Activated CD4-positive, alpha-beta T cell treated with anti-CD3 and anti-CD28 coated beads, Interleukin-2, amount 50 U/mL, for 1 hour (primary cell): ENCODE data around the gene RABGGTA.
A peak's percentile ranks its signal among the peaks of the same experiment; 100 is the strongest.

Experiments
- DNase-seq: peaks from one replicate; pipeline ENCODE4 v3.0.0-alpha.2; 2020

Gene RABGGTA

DNA sequence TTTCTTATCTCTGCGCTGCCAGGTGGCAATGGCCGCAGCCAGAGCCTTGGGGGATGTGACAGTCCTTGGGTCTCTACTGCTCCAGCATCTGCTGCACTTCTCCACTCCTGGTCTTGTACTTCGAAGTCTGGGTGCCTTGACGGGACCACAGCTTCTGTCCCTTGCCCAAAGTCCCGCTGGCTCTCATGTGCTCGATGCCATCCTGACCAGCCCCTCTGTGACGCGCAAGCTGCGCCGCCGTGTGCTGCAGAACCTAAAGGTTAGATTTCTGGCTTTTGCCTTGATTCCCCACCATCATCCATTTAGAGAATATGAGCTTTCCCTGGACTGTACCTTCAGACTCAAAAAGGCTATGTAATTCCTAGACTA, 32.6 kb upstream of the RABGGTA start:
- no peak for DNase-seq

DNA sequence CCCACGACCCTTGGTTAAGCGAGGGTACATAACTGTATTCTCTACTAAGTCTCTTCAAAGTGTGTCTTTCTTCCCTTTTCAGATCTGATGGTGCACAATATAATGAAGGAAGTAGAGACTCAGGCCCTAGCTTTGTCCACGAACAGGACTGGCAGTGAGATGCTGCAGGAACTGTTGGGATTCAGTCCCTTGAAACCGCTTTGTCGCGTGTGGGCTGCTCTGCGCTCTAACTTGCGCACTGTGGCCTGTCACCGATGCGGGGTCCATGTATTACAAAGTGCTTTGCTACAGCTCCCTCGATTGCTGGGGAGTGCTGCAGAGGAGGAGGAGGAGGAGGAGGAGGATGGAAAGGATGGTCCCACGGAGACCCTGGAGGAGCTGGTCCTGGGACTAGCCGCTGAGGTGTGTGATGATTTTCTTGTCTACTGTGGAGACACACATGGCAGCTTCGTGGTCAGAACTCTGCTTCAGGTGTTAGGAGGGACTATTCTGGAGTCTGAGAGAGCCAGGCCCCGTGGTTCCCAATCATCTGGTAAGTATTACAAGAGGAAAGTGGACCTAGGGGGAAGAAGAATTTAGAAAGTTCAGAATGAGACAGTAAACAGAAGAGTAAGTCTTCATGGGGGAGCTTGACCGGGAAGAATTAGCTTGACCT, 29.1 kb upstream of the RABGGTA start:
- DNase-seq: no peak

DNA sequence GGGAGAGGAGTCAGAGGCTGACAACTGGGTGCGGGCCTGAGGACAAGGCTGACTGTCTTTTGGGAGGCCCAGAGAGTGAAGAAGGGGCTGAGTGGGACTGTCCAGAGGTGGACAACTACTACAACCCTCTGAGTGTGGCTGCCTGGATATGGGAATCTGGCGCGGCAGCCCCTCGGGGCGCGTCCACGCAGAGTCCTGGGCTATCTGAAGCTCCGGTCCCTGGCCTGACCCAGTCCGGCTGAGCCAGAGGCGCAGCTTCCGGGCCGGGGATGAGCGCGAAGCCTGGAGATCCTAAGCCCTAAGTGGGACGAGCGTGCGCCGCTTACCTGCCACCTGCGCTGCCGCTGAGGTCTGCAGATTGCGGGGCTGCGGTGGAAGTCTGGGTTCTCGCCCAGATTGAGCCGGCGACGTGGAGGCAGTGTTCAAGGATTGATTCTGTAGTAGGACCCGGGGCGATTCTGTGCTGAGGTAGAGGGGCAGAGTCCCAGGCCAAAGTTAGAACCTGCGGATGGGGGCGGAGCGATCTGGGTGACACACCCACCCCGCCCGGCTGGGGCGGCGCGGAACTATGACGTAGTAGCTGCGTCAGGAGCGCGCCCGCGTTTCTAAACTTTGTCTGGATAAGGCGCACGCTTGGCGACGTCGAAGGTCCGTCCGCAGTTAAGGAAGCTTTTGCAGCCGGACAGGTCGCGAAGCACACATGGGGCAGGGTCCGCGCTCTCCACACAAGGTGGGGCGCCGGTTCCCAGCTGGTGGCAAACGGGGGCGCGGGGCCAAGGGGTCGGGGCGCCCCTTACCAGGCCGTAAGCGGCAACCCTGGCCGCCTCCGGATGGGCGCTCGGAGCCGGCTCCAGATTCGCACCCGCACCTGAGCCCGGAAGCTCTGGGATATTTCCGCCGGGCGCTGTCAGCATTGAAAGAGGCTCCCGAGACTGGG, 28.1 kb upstream of the RABGGTA start, which contains the start of the genes DHRS1 and NOP9:
Gene DHRS1 (minus strand): TSS at position 526 of the 937 bp plus-strand sequence. CDS start 674 bp downstream, outside the sequence.
Gene NOP9 (plus strand): TSS at position 596 of the 937 bp plus-strand sequence. CDS start 105 bp downstream, at position 701.
- DNase-seq: peak; percentile 94

DNA sequence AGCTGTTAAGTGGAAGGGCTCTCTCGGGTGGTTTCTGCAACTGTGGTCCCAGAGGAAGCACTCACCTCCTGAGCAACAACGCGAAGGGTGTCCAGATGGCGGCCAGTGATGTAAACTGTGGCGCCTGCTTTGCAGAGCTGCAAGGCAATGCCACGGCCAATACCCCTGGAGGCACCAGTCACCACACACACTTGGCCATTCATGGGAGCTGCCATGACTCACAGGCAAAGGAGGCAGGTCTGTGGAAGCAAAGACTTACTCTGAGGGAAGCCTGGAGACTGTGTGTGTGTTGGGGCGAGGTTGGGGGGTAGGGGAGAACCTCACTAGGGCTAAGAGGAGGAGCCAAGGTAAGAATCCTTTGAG, 27.5 kb upstream of the RABGGTA start:
- DNase-seq: no peak

DNA sequence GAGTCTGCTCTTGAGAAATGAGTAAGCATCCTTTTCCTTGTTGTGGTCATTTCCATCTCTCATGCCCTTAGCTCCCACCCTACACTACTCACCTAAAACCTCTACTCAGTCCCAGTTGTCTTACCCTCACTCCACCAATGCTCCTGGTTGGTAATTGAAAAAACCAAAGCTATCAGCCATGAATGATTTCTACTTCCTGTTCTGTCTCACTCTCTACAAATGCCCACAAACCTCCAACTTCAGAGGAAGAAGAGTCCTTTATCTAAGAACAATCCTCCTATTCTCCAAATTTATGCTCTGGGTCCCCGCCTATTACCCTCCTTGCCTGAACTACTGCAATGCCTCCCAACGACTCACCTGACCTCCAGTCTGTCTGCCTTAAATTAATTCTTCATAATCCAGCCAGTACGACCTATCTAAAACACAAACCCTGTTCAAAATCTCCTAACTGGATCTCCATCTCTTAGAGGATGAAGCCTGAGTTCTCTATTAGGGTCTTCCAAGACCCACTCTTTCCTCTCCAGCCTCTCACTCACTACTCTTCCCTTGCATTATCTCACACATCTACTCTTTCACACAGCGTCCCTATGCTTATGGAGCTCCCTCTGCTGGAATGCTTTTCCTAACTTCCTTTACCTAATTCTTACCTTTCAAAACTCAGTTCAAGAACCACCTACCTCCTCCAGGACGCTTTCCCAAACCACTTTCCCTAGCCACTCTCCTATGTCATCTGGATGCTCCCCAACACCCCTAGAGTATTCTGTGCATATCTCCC, 26.0 kb upstream of the RABGGTA start:
- no peak for DNase-seq

DNA sequence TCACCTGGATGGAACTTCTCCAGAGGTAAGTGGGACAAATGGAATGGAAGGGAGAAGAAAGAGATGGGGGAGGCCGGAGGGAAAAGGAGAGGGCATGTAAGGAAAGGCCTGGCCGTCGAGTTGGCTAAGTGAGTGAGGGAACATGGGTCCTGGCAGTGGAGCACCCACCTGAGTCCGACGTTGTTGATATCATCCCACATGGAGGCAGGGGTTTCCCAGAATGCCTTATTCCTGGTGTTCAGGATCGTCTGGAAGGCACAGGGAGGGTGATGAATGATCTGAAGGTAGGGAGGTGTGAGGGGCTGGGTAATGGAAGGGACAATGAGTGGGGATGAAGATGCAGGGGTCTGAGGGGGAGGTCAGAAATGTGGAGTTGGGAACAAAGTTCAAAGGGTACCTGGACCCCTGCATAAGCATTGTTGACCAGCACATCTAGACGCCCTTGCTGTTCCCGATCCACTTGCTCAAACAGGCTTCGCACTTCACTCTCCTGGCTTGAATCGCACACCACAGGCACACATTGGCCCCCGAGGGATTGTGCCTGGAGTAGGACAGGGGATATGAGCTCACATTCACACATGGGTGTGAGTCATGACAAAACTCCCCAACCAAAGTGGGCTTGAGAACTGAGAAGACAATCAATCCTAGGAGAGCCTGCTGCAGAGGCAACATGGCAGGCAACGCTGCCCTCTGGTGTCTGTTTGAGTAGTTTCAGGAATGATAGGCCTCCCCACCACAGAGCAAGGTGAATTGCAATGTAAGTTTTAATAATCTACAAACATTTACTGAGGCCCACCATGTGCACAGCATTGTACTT, 25.2 kb upstream of the RABGGTA start:
- DNase-seq: peak; percentile 69

DNA sequence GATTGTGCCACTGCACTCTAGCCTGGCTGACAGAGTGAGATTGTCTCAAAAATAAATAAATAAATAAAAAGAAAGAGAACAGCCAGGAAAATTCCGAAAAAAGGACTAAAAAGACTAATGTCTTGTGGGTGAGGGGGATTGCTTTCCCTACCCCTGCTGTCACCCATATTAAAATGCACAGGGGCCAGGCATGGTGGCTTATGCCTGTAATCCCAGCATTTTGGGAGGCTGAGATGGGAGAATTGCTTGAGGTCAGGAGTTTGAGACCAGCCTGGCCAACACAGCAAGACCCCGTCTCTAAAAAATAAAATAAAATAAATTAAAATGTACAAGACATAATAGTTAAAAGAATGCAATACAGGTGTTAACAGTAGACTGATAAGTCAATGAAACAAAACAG, 22.1 kb upstream of the RABGGTA start:
- no peak for DNase-seq

DNA sequence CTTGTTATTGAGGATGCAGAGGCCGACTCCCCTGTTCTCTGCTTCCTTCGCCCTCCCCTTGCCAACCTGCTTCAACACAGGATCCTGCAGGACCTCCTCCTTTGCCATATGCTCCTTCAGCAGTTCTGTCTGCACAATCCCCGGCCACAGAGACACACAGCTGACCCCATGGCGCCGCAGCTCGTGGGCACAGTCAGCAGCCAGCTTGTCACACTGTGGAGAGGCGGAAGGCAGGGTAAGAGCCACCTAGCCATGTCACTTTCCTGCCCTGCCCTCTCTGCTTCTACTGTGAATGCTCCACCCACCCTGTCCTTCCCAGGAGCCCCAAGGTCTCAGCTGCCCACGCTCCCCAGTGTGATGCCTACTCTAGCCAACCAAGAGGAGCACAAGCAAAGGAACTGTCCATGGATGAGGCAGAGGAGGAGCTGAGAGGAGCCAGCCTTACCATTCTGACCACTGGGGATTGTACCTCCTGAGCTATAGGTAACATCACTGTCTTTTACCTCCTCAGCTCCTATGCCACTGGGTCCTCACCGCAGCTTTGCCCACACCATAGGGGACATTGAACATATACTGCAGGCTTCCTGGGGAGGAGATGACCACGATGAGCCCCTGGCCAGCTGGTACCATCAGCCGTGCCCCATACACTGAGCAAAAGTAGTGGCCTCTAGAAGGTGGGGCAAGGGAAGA, 20.9 kb upstream of the RABGGTA start:
- DNase-seq: no peak

DNA sequence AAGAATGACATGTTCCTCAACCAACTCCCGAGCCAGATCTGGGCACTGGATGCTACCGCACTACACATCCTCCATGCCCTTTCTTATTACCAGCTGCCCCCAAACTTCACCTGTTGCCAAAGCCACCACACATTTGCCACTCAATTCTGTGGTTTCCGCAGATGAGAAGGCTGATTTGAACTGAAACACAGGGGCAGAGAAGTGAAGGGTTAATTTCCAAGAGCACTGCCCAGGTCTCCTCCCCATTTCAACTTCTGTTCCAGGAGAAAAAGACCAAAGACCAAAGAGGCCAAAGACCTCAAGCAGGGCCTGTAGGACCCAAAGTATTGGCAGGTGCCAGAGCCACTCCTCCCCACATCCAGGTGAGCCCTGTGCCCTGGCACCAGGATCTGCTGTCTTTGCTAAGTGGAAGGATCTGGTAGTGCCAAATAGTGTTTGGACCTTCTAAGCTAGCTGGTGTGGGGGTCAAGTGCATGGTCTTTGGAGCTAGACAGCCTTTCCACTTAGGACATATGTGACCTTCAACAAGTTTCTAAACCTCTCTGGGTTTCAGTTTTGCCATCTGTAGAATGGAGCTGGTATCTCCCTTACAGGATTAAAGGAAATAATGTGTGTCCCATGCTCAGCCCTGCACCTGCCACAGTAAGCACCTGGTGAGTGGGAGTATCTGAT, 20.2 kb upstream of the RABGGTA start:
- DNase-seq: no peak

DNA sequence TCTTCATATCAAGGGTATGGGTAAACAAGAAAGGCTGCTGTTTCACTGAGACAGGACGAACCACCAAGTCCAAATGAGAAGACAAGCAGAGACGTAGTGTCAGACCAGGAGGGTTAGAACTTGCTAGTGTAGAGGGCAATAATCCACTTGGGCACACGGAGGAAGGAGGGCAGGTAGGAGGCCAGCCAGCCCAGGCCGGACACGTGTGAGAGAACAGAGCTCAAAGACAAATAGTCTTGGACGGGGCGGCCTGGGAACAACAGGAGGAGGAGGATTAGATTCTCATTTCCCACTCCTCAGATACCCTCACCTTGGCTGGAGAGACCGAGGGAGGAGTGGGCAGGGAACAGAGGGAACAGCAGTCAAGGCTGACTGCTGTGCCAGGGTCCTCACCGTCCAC, 19.3 kb upstream of the RABGGTA start:
- DNase-seq: no peak

DNA sequence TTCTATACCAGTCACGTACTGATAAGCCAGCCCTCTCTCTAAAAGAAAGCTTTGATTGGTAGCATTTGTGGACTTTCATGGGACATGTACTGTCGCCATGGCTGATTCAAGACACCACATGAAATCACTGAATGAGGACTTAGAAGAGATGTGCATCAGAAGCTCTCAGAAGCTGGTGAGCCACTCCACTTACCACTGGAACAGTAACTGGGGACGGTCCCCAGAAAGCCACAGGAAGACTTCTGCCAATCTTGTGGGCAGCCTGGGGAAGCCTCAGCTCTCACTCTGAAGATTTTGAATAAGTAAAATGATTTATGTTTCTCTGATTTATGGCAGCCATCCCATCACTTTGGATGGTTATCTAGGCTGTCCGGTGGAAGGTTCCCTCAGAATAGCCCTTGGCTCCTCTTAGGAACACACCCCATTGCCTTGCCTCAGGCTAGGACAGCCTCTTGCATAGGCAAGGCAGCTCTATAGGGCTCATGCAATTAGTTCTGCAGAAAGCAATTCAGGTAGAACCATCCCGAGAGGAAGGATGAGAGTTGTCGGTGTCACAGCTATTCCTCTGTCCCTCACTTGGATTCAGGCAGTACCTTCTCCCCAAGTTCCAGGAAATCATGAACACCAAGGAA, 18.4 kb upstream of the RABGGTA start:
- no peak for DNase-seq

DNA sequence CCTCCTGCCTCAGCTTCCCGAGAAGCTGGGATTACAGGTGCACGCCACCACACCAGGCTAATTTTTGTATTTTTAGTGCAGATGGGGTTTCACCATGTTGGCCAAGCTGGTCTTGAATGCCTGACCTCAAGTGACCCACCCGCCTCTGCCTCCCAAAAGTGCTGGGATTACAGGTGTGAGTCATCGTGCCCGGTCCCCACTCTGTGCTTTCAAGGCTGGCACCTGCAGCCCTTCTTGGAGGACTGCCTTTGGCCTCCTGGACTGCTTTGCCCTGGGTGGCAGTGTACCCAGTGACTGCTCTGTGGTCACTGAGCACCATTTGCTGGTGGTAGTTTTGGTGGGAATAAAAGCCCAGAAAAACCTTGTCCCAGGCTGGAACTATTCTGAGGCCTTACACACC, 15.6 kb upstream of the RABGGTA start:
- DNase-seq: no peak

DNA sequence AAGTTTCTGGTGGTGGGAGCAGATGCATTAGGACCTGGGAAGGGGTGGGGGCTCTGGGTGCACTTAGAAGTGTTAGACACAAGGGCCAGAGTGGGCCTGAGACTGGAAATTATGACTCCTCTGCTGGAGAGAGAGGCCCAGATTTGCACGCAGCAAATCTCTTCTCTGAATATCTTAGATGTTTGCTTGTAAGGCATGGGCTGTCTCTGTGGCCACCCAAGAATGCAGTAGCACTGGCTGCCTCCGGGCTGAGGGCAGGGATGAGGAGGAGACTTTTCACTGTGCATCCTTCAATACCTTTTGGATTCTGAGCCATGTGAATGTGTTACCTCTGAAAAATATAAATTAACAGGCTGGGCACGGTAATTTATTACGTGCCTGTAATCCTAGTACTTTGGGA, 14.0 kb upstream of the RABGGTA start:
- no peak for DNase-seq

DNA sequence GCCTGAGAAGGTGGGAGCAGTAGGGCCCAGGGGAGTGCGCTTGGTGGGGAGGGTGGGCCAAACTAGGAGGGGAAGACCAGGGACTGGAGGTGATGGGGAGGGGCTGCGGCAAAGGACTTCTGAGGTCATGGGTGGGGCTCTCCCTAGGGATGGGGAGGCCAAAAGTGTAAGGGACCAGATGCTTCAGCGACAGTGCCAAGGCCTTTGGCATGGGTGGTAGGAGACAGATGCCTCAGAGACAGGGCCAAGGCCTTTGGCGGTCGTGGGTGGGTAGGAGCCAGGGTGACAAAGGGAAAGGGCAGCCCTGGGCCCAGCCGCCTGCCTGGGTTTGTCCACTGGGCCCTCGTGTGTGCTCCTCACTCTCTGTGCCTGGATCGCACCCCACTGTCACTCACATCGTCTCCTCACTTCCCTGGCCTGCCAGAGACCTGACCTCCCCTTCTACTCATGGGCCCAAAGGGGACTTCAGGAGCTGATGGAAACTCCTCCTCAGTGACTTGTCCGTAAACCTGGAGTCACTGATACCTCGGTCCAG, 13.2 kb upstream of the RABGGTA start:
- no peak for DNase-seq

DNA sequence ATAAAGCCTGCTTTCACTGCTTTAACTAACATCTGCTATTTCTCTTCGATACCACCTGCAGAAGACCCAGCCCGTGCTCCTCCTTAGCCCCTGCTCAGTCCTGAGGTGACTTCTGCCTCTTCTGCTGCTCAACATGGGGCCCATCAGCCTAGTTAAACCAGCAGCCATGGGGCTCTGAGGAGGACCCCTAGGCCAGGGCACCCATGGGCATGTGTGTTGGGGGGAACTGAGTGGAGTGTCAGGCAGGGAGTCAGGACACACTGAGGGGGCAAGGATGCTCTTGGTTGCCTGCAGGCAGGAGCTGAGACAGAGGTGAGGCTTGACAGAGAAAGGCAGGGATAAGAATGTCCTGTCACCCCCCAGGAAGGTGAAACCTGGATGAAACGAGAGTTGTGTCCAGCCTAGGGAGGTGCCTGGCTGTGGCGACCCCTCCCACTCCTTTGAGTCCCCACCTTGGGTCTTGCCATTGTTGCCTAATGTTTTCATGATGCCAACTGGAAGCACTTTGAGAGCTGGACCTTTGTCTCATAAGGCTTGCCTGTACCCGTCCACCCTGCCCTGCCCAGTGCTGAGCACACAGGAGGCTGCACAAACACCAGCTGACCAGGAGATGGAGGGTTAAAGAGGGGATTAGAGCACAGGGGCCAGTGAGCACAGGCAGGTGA, 12.5 kb upstream of the RABGGTA start:
- no peak for DNase-seq

DNA sequence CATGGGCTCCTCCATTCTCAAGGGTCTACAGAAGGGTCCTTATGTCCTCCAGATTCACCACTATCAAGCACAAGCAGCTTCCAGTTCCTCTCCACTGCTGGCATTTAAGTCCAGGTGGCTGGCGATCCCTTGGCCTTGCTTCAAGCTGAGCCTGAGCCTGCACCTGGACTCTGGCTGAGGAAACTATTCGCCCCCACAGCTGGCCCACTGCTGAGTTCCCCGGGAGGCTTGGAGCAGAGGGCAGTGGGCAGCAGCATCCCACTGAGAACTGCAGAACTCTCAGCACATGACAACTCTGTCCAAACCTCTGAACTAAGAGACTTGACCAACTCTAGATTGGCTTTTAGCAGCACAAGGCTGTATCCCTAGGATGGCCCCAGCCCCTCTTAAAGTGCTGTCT, 11.3 kb upstream of the RABGGTA start:
- DNase-seq: no peak

DNA sequence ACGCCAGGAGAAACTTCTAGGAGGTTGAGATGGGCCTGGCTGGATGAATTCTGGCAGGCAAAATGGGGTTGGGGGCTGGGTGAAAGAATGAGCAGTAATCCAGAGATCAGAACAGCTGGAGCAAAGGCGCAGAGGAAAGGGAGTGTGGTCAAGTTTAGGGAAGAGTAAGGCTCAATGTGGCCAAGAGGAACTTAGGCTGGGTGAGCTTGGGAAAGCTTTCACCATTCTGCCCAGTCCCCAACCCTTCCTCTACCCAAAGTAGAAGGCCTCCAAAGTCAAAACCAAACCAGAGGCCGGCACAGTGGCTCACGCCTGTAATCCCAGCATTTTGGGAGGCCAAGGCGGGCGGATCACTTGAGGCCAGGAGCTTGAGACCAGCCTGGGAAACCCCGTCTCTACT, 10.2 kb upstream of the RABGGTA start:
- DNase-seq: no peak

DNA sequence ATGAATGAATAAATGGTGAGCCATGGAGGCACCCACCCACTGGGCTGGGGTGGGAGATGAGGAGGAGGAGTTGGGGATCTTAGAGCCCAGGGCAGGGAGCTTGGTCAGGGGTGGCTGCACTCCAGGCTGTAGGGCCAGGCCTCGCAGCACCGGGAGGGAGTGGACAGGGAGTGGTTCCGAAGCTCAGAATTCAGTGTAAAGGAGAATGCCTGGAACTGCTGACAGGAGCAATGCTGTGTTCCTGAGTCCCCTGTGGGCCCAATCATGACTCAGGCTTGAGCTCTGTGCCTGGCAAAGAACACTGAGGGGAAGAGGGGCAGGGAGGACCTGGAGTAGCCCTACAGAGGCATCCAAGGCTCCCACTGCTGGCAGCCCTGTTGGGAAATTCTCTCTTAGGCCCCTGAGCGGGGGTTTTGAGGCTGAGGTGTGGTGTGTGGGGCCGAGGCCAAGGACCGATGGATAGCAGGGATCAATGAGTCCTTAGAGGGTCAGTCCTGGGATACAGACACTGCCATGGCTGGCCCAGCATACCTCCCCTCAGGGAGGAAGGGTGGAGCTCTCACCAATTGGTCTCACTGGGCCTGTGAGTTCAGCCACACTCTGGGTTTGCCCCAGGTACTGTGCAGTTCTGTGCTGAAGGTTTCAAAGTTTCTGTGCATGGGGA, 9.5 kb upstream of the RABGGTA start:
- no peak for DNase-seq
